Neuronal stem cell (in vitro differentiated cells): ENCODE measurements around the gene FAM177B.

Experiments
- DNase-seq: peaks from one replicate; pipeline ENCODE4 v3.0.0-alpha.2; 2013; ENCODE audit warnings: low spot score
- H2AFZ ChIP-seq: one replicate; pipeline ENCODE4 v1.6.1; 2013; ENCODE audit warnings: mild to moderate bottlenecking, low read length, inconsistent platforms
- H2AK5ac ChIP-seq: 2 replicates; pipeline ENCODE4 v1.6.1; 2013; ENCODE audit warnings: low read depth, mild to moderate bottlenecking, inconsistent platforms, low read length, moderate library complexity, mixed read lengths
- H2BK120ac ChIP-seq: 2 replicates; pipeline ENCODE4 v1.6.1; 2013; ENCODE audit warnings: low read depth, mild to moderate bottlenecking, inconsistent platforms, low read length, moderate library complexity, mixed read lengths
- H2BK12ac ChIP-seq: one replicate; pipeline ENCODE4 v1.6.1; 2013; ENCODE audit warnings: low read length, inconsistent platforms
- H2BK15ac ChIP-seq: 2 replicates; pipeline ENCODE4 v1.6.1; 2013; ENCODE audit warnings: mild to moderate bottlenecking, low read length, inconsistent platforms, mixed read lengths
- H2BK5ac ChIP-seq: one replicate; pipeline ENCODE4 v1.6.1; 2013; ENCODE audit warnings: inconsistent platforms, mild to moderate bottlenecking, low read length, moderate library complexity
- H3K14ac ChIP-seq: one replicate; pipeline ENCODE4 v1.6.1; 2013; ENCODE audit warnings: low read length, inconsistent platforms
- H3K18ac ChIP-seq: 2 replicates; pipeline ENCODE4 v1.6.1; 2013; ENCODE audit warnings: low read length, inconsistent platforms
- H3K23ac ChIP-seq: 2 replicates; pipeline ENCODE4 v1.6.1; 2013; ENCODE audit warnings: low read depth, mild to moderate bottlenecking, mixed read lengths, low read length, inconsistent platforms; ENCODE audit not compliant: poor library complexity
- H3K27ac ChIP-seq: replicated peaks from 3 replicates; pipeline ENCODE4 v1.5.1; 2013; ENCODE audit warnings: low read length, inconsistent platforms
- H3K27me3 ChIP-seq, 3 experiments: 2 replicates each; pipeline ENCODE4 v1.6.1; 2013; ENCODE audit warnings: low read length in 3 of 3, mild to moderate bottlenecking in 2 of 3, inconsistent platforms in 1 of 3, low read depth in 1 of 3, mixed read lengths in 1 of 3, moderate library complexity in 1 of 3; ENCODE audit not compliant: control insufficient read depth in 3 of 3, insufficient read depth in 3 of 3
- H3K36me3 ChIP-seq, 2 donors: replicated peaks in 1 of 2; 2 replicates each; pipeline ENCODE4 v1.6.1; 2013; ENCODE audit warnings: low read length in 2 of 2; ENCODE audit not compliant: control insufficient read depth in 2 of 2, insufficient read depth in 2 of 2
- H3K4ac ChIP-seq: 2 replicates; pipeline ENCODE4 v1.6.1; 2013; ENCODE audit warnings: inconsistent platforms, mild to moderate bottlenecking, low read length, moderate library complexity
- H3K4me1 ChIP-seq, 2 donors: 1 replicate in 1 of 2; 2 replicates in 1 of 2; pipeline ENCODE4 v1.6.1; 2013; ENCODE audit warnings: low read length in 2 of 2, low read depth in 1 of 2; ENCODE audit not compliant: control insufficient read depth in 2 of 2, insufficient read depth in 1 of 2
- H3K4me2 ChIP-seq: one replicate; pipeline ENCODE4 v1.6.1; 2013; ENCODE audit warnings: mild to moderate bottlenecking, low read length, inconsistent platforms; ENCODE audit not compliant: insufficient read depth, poor library complexity, severe bottlenecking
- H3K4me3 ChIP-seq, 2 donors: 2 replicates each; pipeline ENCODE4 v1.5.1; 2013; ENCODE audit warnings: low read length in 2 of 2, mild to moderate bottlenecking in 2 of 2, inconsistent platforms in 1 of 2, moderate library complexity in 1 of 2
- H3K79me1 ChIP-seq: one replicate; pipeline ENCODE4 v1.6.1; 2013; ENCODE audit warnings: low read depth, mild to moderate bottlenecking, inconsistent platforms, low read length, moderate library complexity
- H3K9ac ChIP-seq: one replicate; pipeline ENCODE4 v1.6.1; 2013; ENCODE audit warnings: mild to moderate bottlenecking, low read depth, low read length, inconsistent platforms; ENCODE audit not compliant: poor library complexity
- H3K9me3 ChIP-seq, 2 donors: replicated peaks in 1 of 2; 2 replicates each; pipeline versions ENCODE3 to v1.6.1; 2013; ENCODE audit warnings: low read length in 2 of 2, mild to moderate bottlenecking in 2 of 2, inconsistent platforms in 1 of 2, low read depth in 1 of 2, mixed read lengths in 1 of 2, moderate library complexity in 1 of 2; ENCODE audit not compliant: control insufficient read depth in 2 of 2, insufficient read depth in 1 of 2
- H4K8ac ChIP-seq: one replicate; pipeline ENCODE4 v1.6.1; 2013; ENCODE audit warnings: low read depth, mild to moderate bottlenecking, inconsistent platforms, low read length, moderate library complexity
- H4K91ac ChIP-seq: one replicate; pipeline ENCODE4 v1.6.1; 2013; ENCODE audit warnings: low read length, low read depth, mild to moderate bottlenecking, inconsistent platforms; ENCODE audit not compliant: poor library complexity
- WGBS, 2 donors: extraction: QIAGEN DNeasy Blood & Tissue Kit; methylation state at CpG; one replicate each; pipeline ENCODE4 v1.1.7; 2013; ENCODE audit warnings: missing lambda C conversion rate in 2 of 2, mixed read lengths in 1 of 2; ENCODE audit not compliant: insufficient read length in 2 of 2, insufficient replicate concordance in 1 of 2; ENCODE audit errors: extremely low coverage in 2 of 2; 5-methylcytosine and 5-hydroxymethylcytosine counted together

FAM177B gene

DNA sequence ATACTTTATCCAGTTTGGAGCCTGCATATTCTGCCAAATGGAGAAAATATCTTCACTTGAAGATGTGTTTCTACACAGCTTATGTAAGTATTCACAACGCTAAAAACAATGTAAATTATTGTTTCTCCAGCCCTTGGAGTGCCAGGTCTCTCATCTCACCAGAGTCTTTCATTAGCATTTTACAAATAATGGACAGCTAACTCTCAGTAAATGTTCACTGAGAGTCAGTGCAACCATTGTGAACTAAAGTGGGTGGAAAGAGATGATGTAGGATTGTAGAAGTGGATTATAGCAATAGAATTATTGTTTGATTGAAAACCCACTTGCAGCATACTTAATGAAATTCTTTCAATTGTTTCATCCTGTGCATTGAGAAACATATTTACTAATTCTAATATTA, 8.3 kb upstream of the FAM177B start:
- no peak overlapping the region for H4K91ac ChIP-seq
- H3K18ac ChIP-seq, result no peak overlapping the region
- H3K4me3 ChIP-seq, result no peak overlapping the region
- H3K14ac ChIP-seq, result no peak overlapping the region
- no peaks in the 10 kb centered on the region for H3K4me1 ChIP-seq
- no peak overlapping the region for H2BK5ac ChIP-seq
- no peak overlapping the region for H2BK15ac ChIP-seq
- H4K8ac ChIP-seq, result no peak overlapping the region
- H3K27ac ChIP-seq, result no peak overlapping the region
- no peak overlapping the region for H3K23ac ChIP-seq
- peaks cover 2 to 98% of the 10 kb centered on the region in 2 donors for H3K36me3 ChIP-seq
- no peak for DNase-seq
- no peaks in the 10 kb centered on the region for H3K27me3 ChIP-seq
- H3K4me2 ChIP-seq, result no peak overlapping the region
- H2BK12ac ChIP-seq, result no peak overlapping the region
- no peak overlapping the region for H3K4ac ChIP-seq
- H3K79me1 ChIP-seq, result no peaks in the 10 kb centered on the region
- H2BK120ac ChIP-seq, result no peak overlapping the region
- no peak overlapping the region for H3K9ac ChIP-seq
- H3K9me3 ChIP-seq, result no peaks in the 10 kb centered on the region
- H2AFZ ChIP-seq, result no peak overlapping the region
- no CpG with 5 or more reads among the region's 1 CpG for WGBS, 2 donors
- H2AK5ac ChIP-seq, result no peak overlapping the region

DNA sequence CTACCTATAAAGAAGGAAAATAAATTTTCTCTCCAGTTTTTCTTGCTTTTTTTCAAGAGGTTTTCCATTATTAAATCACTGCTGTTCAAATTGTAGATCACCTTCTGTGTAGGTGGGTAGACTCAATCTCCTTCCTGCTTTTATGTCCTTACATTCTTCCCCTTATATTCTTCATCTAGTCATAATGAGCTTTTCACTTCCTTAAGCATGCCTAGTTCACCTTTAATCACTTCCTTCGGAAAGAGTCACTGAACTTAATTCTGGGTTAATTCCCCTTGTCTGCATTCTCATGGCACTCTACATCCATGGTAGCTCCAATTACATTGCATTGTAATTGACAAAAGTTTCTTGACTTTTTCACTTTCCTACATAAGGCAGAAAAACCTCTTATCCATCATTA, 6.1 kb upstream of the FAM177B start:
- Histone ChIP-seq H3K18ac (no peak overlapping the region), H3K36me3 (peaks cover 2 to 98% of the 10 kb centered on the region in 2 donors)

DNA sequence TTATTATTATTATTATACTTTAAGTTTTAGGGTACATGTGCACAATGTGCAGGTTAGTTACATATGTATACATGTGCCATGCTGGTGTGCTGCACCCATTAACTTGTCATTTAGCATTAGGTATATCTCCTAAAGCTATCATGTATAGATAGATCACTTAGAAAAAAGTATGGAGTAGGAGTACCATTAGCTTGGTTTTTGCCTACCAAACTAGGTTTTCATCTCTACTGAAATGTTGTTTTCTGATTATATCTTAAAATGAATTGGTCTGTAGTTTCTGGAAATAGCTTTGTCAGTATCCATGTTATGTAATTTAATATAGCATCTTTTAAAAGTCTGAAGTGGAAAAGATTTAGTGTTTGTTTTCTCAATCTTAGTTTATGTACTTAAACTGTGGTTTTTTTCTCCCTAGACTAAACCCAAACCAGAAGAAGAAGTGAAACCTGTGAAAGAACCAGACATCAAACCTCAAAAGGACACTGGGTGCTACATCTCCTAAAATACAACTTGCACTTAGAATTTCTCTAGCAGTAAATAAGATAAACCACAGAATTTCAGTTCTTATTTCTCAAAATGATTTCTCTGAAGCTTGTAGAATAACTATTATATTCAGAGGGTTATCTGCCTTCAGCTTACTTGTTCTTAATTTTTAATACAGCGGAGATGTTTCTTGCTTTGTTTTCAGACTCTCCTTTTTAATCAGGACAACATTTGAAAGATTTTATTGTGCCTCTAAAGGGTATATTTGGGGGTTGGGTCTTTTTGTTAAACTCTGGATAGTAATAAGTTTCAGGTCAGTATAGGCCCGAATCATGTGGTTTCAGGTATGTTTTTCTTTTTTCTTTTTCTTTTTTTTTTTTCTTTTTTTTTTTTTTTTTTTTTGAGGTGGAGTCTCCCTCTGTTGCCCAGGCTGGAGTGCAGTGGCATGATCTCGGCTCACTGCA, 4.5 kb upstream of the FAM177B start:
- Histone ChIP-seq H2AK5ac (no peak overlapping the region), H3K27ac (no peak overlapping the region), H3K4me3 (no peak overlapping the region), H2BK12ac (no peak overlapping the region), H2AFZ (no peak overlapping the region), H4K91ac (no peak overlapping the region), H3K14ac (no peak overlapping the region), H3K4me1 (peaks cover 8 to 10% of the 10 kb centered on the region in 2 donors), H3K4ac (no peak overlapping the region), H3K23ac (no peak overlapping the region), H3K18ac (no peak overlapping the region), H2BK5ac (no peak overlapping the region), H2BK120ac (no peak overlapping the region), H3K9ac (no peak overlapping the region), H2BK15ac (no peak overlapping the region), H3K79me1 (no peaks in the 10 kb centered on the region), H3K4me2 (no peak overlapping the region), H3K27me3 (no peaks in the 10 kb centered on the region), H4K8ac (no peak overlapping the region), H3K36me3 (peaks cover 2 to 82% of the 10 kb centered on the region in 2 donors), H3K9me3 (no peaks in the 10 kb centered on the region)
- DNase-seq, result no peak
- no CpG with 5 or more reads among the region's 3 CpGs for WGBS, 2 donors

More for the DNA sequence above, 6.1 kb upstream of the FAM177B start:
- Histone ChIP-seq H3K23ac (no peak overlapping the region), H2BK15ac (no peak overlapping the region), H3K4me2 (no peak overlapping the region), H4K91ac (no peak overlapping the region), H3K27me3 (no peaks in the 10 kb centered on the region), H3K79me1 (no peaks in the 10 kb centered on the region), H4K8ac (no peak overlapping the region), H3K9ac (no peak overlapping the region), H2AK5ac (no peak overlapping the region), H3K4me1 (no peaks in the 10 kb centered on the region), H2AFZ (no peak overlapping the region), H2BK12ac (no peak overlapping the region), H3K14ac (no peak overlapping the region), H2BK120ac (no peak overlapping the region), H3K4ac (no peak overlapping the region), H3K27ac (no peak overlapping the region), H3K9me3 (no peaks in the 10 kb centered on the region), H3K4me3 (no peak overlapping the region), H2BK5ac (no peak overlapping the region)
- no CpG with 5 or more reads among the region's 1 CpG for WGBS, 2 donors
- no peak for DNase-seq

DNA sequence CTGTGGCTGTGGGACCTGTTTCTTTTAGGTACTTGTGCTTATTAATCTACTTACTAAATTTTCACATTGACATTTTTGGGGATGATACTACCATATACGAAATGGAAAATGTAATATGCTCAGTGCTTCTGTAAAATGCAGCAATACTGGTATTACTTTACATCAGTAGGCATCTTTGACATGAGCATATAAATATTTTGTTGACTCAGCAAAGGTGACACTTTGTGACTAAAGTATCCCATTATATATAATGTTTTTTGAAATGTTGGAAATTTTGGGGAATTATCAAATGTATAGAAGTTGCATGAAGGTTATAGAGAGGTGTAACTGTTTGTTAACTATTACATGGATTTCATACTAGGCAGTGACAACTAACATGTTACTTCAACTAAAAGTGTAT, 2.3 kb upstream of the FAM177B start:
- no CpG with 5 or more reads among the region's 1 CpG for WGBS, 2 donors
- no peak overlapping the region for H3K9ac ChIP-seq

More for the DNA sequence above, 2.3 kb upstream of the FAM177B start:
- H3K79me1 ChIP-seq, result no peaks in the 10 kb centered on the region
- DNase-seq, result no peak
- no peaks in the 10 kb centered on the region for H3K9me3 ChIP-seq
- no peak overlapping the region for H3K23ac ChIP-seq
- H3K4ac ChIP-seq, result no peak overlapping the region
- peaks cover 8 to 10% of the 10 kb centered on the region in 2 donors for H3K4me1 ChIP-seq
- H2BK120ac ChIP-seq, result no peak overlapping the region
- H3K27me3 ChIP-seq, result no peaks in the 10 kb centered on the region
- no peak overlapping the region for H4K91ac ChIP-seq
- no peak overlapping the region for H2AK5ac ChIP-seq
- no peak overlapping the region for H2BK15ac ChIP-seq
- H2BK12ac ChIP-seq, result no peak overlapping the region
- no peak overlapping the region for H3K27ac ChIP-seq
- H3K36me3 ChIP-seq, result peaks cover 2 to 59% of the 10 kb centered on the region in 2 donors
- H2AFZ ChIP-seq, result no peak overlapping the region
- no peak overlapping the region for H3K4me2 ChIP-seq
- H3K14ac ChIP-seq, result no peak overlapping the region
- H3K4me3 ChIP-seq, result no peak overlapping the region
- no peak overlapping the region for H3K18ac ChIP-seq
- H2BK5ac ChIP-seq, result no peak overlapping the region
- no peak overlapping the region for H4K8ac ChIP-seq
